Hematopoietic multipotent progenitor cell treated with erythropoietin and hydrocortisone succinate and interleukin-3 and kit ligand, for 15 days (in vitro differentiated cells): ENCODE results near the gene SIGLEC10.
A peak's percentile ranks its signal among the peaks of the same experiment; 100 is the strongest.
"Not testable (repeated sequence)": the region's sequence is repeated elsewhere in the genome, so short reads cannot be mapped to it uniquely, and the experiment has no call there.

Experiments
- DNase-seq: peaks from one replicate; pipeline ENCODE4 v3.0.0-alpha.2; 2015; ENCODE audit warnings: low spot score

SIGLEC10 gene

DNA sequence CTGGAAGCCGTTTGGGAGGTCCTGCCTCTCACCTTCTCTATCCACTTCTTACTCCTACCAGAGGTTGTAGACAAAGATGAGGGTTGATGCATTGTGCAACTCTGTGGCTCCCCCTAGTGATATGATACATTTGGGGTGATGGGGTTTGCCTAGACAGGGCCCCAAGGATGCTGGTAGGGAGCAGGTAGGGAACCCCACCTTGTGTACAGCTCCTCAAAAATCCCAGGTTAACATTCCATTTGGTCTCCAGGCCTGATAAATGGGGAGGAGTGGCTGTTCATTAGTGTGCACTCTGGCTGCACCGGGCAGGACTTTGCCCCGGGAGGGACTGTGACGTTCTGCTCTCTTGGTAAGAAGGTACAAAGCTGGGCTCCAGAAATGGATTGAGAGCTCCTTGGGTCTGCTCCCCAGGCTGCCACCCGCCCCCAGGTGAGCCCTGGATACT is 21.6 kb upstream of the SIGLEC10 start:
- DNase-seq = peak; percentile 36

DNA sequence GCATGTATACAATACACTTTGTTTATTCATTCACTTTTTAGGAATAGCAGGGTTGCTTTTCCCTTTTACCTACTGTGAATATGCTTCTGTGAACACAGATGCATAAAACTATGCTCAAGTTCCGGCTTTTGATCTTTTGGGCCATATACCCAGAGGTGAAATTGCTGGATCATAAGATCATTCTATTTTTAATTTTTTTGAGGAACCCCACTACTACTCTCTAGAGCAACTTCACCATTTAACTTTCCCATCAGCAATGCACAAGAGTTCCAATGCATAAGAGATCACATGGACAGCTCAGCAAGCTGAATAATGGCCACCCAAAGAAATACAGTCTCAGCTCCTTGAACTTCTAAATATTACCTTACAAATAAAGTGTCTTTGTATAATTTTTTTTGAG is 17.0 kb upstream of the SIGLEC10 start:
- DNase-seq = no peak

- DNase-seq = no peak
Measured at GRCh38 chr19:51433043-51433442, 15.6 kb upstream of the SIGLEC10 start.

DNA sequence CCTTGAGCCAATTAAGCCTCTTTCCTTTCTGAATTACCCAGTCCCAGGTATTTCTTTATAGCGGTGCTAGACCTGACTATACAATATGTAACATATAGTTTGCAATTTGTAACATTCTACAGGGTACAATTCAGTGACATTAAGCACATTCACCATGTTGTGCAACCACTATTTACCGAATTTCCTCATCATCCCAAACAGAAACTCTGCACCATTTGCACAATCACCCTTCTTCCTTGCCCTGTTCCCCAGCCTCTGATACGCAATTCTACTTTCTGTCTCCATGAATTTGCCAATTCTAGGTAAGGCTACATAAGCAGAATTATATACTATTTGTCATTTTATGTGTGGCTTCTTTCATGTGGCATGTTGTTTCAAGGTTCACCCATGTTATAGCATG is 13.7 kb upstream of the SIGLEC10 start:
- DNase-seq = no peak

DNA sequence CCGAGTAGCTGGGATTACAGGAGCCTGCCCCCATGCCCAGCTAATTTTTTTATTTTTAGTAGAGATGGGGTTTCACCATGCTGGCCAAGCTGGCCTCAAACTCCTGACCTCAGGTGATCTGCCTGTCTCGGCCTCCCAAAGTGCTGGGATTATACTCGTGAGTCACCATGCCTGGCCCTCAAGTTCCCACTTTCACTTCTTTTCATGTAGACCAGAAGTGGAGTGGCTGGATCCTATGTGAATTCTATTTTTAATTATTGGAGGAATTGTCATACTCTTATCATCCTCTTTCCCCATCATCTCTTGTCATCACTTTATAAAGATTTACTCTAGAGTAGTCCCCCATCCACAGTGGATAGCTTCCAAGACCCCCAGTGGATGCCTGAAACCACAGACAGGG is 12.8 kb upstream of the SIGLEC10 start:
- DNase-seq = no peak

DNA sequence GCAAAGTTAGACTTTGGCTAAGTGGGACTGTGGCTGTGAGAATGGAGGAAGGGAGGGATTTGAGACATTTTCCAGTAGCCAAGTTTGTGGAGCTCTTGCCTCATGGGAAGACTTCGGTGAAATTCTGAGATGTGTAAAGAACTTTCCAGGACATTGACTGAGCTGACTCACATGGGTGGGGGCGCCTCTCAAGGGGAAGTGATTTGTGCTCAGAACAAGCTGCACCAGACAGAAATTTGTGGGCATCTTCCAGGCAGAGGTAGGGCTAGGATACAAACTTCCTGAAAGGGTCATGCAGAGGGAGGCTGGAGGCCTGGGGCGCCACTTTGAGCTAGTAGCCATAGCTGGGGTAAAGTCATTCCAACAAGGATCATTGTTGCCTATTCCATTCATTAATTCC is 9.8 kb upstream of the SIGLEC10 start:
- no peak for DNase-seq

GRCh38 chr19:51422053-51422448 is 4.6 kb upstream of the SIGLEC10 start:
- DNase-seq = peak; percentile 86

DNA sequence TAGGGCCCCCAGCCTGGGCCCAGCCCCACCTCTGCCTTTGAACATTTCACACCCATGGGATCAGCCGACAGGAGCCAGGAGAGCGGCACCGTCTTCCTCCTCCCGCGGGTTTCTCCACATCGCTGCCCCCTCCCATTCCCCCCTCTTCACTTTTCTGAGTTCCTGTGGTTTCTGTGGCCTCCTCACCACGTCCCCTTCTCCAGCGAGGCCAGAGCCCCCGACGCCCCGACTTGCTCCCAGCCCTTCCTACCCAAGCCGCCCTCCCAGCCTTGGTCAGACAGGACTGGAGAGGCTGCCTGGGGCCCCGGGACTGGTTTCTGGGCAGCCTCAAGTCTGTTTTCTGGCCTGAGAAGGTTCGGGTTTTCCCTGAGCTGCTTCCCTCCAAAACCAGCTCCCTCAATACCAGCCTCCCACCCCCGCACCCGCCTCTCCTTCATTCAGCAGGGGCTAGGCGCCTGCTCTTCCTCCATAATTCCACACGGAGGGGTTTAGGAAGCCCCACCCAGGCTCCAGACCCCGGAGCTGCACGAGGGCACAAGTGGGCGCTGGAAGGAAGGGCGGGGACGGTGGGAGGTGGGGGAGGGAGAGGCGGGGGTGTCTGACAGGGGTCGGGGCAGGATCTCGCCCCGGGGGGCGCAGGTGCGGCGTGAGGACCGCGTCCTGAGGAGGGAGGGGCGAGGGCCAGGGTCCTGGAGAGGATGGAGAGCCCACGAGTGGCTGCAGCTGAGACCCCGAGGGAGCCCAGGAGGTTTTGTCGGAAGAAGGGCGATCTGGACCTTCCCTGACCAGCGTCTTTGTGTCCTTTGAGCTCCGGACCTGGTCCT is 4.0 kb upstream of the SIGLEC10 start:
- no peak for DNase-seq

- DNase-seq = not testable (repeated sequence)
Measured at GRCh38 chr19:51420511-51420910, 3.1 kb upstream of the SIGLEC10 start.

GRCh38 chr19:51418707-51419106 is 1.3 kb upstream of the SIGLEC10 start:
- DNase-seq = no peak

DNA sequence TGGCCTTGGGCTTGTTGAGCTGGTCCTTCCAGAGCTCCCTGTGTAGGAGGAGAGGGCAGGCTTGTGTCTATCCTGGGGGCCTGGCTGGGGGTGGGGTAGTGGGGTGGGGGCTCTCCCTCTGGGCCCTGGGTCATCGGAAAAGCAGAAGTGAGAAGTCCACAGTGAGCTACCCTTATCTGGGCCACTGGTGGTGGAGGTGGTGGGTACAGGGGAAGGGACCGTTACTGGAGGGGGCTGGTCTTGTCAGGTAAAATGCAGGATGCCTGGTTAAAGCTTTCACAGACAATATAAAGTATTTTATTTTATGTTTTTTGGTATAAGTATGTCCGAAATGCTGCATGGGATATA is 342 bp upstream of the SIGLEC10 start:
- no peak for DNase-seq

DNA sequence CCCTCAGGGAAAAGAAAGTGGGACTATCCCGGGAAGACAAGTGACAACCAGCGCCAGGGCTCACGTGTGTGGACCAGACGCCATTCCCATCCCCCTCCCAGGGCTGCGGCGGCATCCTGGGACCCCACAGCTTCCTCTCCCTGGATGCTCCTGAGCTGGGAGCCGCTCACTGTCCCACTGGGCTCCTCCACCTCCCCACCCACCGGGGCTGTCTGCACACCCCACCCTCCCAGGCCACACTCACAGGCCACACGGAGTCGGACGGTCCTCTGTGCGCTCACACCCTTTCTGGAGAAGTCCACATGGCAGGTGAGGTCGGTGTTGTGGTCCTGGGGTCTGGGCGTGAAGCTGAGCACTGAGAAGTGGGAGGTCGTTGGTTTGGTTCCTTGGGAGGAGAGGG is 1.0 kb downstream of the SIGLEC10 start:
- not testable (repeated sequence) for DNase-seq

DNA sequence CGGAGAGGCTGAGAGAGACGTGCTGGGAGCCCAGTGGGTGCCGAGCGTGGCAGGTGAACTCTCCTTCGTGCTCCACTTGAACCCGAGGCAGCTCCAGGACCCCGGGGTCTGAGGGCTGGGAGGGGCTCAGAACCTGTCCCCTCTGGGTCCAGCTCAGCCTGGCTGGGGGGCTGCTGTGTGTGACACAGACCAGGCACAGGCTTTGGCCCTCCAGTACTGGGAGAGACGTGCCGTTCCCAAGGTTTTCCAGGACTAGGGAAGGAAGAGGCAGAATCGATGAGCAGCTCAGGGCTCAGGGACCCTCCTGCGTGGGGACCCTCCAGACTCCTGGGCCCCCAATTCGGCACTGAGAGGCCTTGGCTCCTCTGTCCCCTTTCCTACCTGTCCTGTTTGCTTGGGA is 2.3 kb downstream of the SIGLEC10 start:
- DNase-seq = no peak

DNA sequence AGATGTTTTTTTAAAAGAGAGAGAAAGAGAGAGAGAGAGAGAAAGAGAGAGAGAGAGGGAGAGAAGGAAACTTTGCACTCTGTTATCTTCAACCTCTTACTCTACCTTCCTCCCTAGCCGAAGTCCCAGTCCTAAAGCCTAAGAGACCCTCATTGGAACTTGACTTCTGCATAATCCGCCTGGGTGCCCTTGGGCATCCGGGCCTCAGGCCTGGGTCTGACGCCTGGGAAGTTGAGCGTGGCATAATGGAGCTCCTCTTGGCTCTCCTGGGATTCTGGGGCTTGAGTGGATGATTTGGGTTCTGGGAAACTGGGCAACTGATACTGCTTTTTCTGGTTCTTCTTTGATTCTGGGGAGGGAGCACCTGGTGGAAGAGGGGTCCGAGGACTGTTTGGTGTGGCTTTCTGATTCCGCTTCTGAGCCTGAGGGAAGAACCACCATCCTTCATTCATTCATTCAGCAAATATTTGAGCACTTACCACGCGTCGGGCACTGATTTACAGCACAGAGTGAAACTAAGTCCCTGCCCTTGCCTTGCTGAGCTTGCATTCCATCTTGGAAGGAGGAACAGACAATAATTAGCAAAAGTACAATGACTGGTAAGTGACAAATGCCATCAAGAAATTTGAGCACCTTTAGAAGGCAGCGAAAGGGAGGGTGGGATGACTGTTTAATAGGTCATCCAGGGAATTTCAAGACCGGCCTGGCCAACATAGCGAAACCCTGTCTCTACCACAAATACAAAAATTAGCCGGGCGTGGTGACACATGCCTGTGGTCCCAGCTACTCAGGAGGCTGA is 6.3 kb downstream of the SIGLEC10 start:
- DNase-seq = no peak

GRCh38 chr19:51407511-51408131 is 9.8 kb downstream of the SIGLEC10 start:
- DNase-seq = peak; percentile 36

DNA sequence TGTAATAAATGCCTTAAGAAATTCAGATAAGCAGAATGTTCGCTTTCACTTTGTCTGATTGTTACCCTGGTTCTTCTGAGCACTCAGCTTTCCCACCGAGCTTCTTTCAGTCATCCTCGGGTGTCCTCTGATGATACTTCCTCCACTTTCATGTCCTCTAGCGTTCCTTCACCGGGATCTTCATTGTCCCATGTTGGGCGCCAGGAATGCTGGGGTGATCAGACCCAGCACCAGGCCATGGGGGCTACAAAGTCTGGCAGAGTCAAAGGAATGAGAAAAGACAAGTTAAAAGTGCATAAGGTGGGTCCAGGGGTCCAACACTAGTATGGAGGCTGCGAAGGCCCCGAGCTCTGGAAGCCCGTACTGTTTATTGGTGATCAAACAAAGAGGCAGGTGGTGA is 15.3 kb downstream of the SIGLEC10 start:
- no peak for DNase-seq

DNA sequence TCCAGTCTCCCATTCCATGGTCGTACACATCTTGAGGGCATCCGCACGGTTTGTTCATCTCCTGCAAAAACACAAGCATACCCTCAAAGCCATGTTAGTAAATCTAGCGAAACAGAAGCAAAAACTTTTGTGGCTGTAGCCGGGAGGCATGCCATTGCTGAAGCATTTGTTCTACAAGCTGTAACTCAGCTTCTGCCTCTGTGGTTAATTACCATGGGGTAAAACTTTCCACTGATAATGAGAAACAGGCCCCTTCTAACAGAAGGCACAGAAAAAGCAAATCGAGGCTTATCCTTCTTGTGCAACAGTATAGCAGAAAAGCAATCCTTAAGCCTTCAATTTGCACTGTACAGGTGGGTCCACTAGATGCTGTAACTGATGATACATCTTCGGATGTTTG is 17.5 kb downstream of the SIGLEC10 start:
- DNase-seq = not testable (repeated sequence)

DNA sequence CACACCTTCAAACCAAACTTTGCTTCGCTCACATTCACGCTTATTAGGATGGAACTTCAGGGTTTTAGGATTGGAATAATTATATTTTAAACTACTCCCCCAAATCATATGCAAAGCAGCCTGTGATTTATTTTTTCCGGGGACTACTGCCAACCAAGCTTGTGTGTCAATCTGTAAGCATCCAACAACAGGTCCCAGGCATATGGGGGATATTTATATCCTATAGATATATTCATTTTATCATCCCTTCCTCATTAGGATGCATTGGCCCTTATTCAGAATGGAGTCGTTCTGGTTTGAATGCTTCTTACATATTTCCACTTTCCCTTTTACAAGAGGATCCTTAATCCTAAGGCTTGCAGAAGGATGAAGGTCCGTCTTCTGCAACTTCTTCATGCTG is 18.2 kb downstream of the SIGLEC10 start:
- DNase-seq = no peak

DNA sequence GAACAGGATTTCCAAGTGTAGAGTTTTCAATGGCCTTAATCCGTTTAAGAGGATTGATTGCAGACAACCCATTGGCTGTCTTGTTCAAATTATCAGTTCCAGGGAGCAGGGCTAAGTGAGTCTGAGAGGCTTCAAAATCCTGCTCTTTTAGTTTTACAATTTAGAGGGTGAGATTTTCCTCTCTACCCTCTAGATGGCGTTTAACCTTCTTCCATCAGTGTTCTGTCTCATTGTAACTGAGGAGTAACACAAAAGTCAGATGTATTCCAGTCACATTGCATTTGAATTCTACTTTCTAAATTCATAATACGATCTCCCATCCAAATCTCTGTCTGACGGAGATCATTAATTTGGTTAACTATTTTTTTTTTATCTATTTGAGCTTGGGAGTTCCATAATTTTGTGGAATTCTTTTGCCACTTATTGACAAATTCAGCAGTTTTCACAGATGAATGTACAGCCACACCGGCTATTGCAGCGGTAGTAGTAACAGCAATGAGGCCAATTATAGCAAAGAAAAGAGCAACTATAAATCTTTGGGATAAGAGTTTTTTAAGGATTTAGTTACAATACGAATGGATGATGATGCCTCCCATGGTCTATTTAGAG is 19.2 kb downstream of the SIGLEC10 start:
- peak; percentile 58 for DNase-seq

GRCh38 chr19:51397453-51397852 is 20.0 kb downstream of the SIGLEC10 start:
- DNase-seq = not testable (repeated sequence)

- DNase-seq = no peak
Measured at GRCh38 chr19:51396175-51396574, 21.3 kb downstream of the SIGLEC10 start.

DNA sequence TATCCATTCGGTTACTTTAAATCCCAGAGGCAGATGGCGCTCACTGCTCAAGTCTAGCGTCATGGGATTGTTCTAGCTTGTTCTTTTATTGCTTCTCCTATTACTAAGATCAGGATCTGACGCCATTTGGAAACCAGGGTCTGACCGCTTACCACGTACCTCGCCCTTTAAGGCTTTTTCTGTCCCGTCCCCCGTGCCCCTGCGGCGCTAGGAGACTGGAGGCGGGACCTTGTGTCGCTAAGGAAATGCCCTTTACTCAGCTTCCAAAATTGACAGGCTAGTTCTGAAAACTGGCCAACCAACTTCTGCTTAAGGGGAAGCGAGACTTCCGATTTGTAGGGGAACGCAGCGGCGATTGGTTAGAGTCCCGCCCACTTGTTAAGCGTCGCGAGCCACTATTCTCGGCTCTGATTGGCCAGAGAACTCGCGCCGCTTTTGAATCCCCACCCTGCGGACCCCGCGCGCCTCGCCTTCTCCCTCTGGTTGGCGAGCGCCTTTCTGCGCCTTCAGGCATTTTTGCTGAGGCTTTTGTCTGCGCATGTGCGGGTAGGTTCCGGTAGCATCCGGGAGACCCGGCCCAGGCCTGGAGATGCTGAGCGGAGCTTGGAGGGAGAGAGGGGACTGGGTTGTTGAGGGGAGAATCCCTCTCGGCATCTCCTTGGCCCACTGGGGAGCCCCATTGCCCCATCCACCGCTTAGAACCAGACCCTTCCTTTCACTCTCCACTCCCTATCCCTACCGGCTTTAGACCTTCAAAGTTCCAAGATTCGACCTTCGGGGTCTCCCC is 23.2 kb downstream of the SIGLEC10 start:
- DNase-seq = peak; percentile 98
